H9 (cell line): Measurements from ENCODE around the gene SH3GLB2. TPM values are rescaled to one million over a fixed set of nuclear protein-coding genes. Genes with fewer than 3 reads are reported as not detected.

Experiments
- DNase-seq: peaks from one replicate; pipeline ENCODE4 v3.0.0-alpha.2; 2017
- H2AFZ ChIP-seq: one replicate; pipeline ENCODE4 v1.6.1; 2013; ENCODE audit warnings: mild to moderate bottlenecking, low read length, control low read depth, moderate library complexity
- H2AK5ac ChIP-seq: 2 replicates; pipeline ENCODE4 v1.6.1; 2013; ENCODE audit warnings: low read length, control low read depth, mixed read lengths; ENCODE audit not compliant: insufficient read length
- H2BK120ac ChIP-seq: one replicate; pipeline ENCODE4 v1.6.1; 2013; ENCODE audit warnings: low read depth, mild to moderate bottlenecking, low read length, control low read depth, inconsistent platforms; ENCODE audit not compliant: poor library complexity, severe bottlenecking
- H2BK12ac ChIP-seq: 2 replicates; pipeline ENCODE4 v1.6.1; 2013; ENCODE audit warnings: low read length, control low read depth, mixed read lengths, low read depth; ENCODE audit not compliant: insufficient read length
- H2BK15ac ChIP-seq: 2 replicates; pipeline ENCODE4 v1.6.1; 2013; ENCODE audit warnings: low read depth, low read length, control low read depth
- H2BK20ac ChIP-seq: one replicate; pipeline ENCODE4 v1.6.1; 2013; ENCODE audit warnings: low read depth, mild to moderate bottlenecking, low read length, control low read depth, inconsistent platforms; ENCODE audit not compliant: poor library complexity, severe bottlenecking
- H2BK5ac ChIP-seq: 2 replicates; pipeline ENCODE4 v1.6.1; 2013; ENCODE audit warnings: low read length, control low read depth, mixed read lengths; ENCODE audit not compliant: insufficient read length
- H3K14ac ChIP-seq: 2 replicates; pipeline ENCODE4 v1.6.1; 2013; ENCODE audit warnings: low read length, control low read depth; ENCODE audit not compliant: insufficient read depth
- H3K18ac ChIP-seq: 2 replicates; pipeline ENCODE4 v1.6.1; 2013; ENCODE audit warnings: low read depth, mild to moderate bottlenecking, mixed read lengths, low read length, control low read depth; ENCODE audit not compliant: insufficient read length
- H3K23ac ChIP-seq: 2 replicates; pipeline ENCODE4 v1.6.1; 2013; ENCODE audit warnings: low read length, control low read depth, mixed read lengths, low read depth; ENCODE audit not compliant: insufficient read length
- H3K23me2 ChIP-seq: 2 replicates; pipeline ENCODE4 v1.6.1; 2013; ENCODE audit warnings: low read depth, mild to moderate bottlenecking, mixed read lengths, low read length, control low read depth; ENCODE audit not compliant: insufficient read length, poor library complexity, severe bottlenecking
- H3K27ac ChIP-seq: 2 replicates; pipeline ENCODE4 v1.5.1; 2013; ENCODE audit warnings: low read length, control low read depth, mixed read lengths, low read depth; ENCODE audit not compliant: insufficient read length
- H3K27me3 ChIP-seq: 2 replicates; pipeline ENCODE4 v1.6.1; 2013; ENCODE audit warnings: low read length, control low read depth, inconsistent platforms; ENCODE audit not compliant: insufficient read depth
- H3K4ac ChIP-seq: 2 replicates; pipeline ENCODE4 v1.6.1; 2013; ENCODE audit warnings: low read depth, mild to moderate bottlenecking, control low read depth, inconsistent platforms, low read length, moderate library complexity
- H3K4me1 ChIP-seq: 2 replicates; pipeline ENCODE4 v1.6.1; 2013; ENCODE audit warnings: low read length, control low read depth, inconsistent platforms; ENCODE audit not compliant: insufficient read depth
- H3K4me2 ChIP-seq: 2 replicates; pipeline ENCODE4 v1.6.1; 2013; ENCODE audit warnings: low read length, control low read depth, mixed read lengths; ENCODE audit not compliant: insufficient read length, insufficient read depth
- H3K56ac ChIP-seq: 2 replicates; pipeline ENCODE4 v1.6.1; 2013; ENCODE audit warnings: low read depth, mild to moderate bottlenecking, mixed read lengths, low read length, control low read depth; ENCODE audit not compliant: insufficient read length
- H3K79me1 ChIP-seq: 2 replicates; pipeline ENCODE4 v1.6.1; 2013; ENCODE audit warnings: low read depth, mild to moderate bottlenecking, moderate library complexity, low read length, control low read depth, inconsistent platforms; ENCODE audit not compliant: insufficient read depth, poor library complexity, severe bottlenecking
- H3K79me2 ChIP-seq: 2 replicates; pipeline ENCODE4 v1.6.1; 2013; ENCODE audit warnings: low read length, control low read depth, inconsistent platforms; ENCODE audit not compliant: insufficient read depth
- H3K9ac ChIP-seq: 2 replicates; pipeline ENCODE4 v1.6.1; 2013; ENCODE audit warnings: low read length, control low read depth, mixed read lengths; ENCODE audit not compliant: insufficient read length; ENCODE audit errors: extremely low read depth
- H3K9me3 ChIP-seq: one replicate; pipeline ENCODE4 v1.6.1; 2013; ENCODE audit warnings: low read depth, low read length, inconsistent platforms; ENCODE audit not compliant: control insufficient read depth
- H3T11ph ChIP-seq: one replicate; pipeline ENCODE4 v1.6.1; 2013; ENCODE audit warnings: mild to moderate bottlenecking, low read length, control low read depth, inconsistent platforms
- H4K20me1 ChIP-seq: one replicate; pipeline ENCODE4 v1.6.1; 2013; ENCODE audit not compliant: control insufficient read depth, insufficient read length, insufficient read depth
- H4K5ac ChIP-seq: 2 replicates; pipeline ENCODE4 v1.6.1; 2013; ENCODE audit warnings: low read depth, mild to moderate bottlenecking, mixed read lengths, low read length, control low read depth; ENCODE audit not compliant: insufficient read length
- H4K8ac ChIP-seq: replicated peaks from 2 replicates; pipeline ENCODE4 v1.6.1; 2013; ENCODE audit warnings: low read length, control low read depth, mixed read lengths, low read depth; ENCODE audit not compliant: insufficient read length
- H4K91ac ChIP-seq: 2 replicates; pipeline ENCODE4 v1.6.1; 2013; ENCODE audit warnings: low read depth, mild to moderate bottlenecking, moderate library complexity, mixed read lengths, low read length, control low read depth; ENCODE audit not compliant: insufficient read length
- H3K27ac Mint-ChIP-seq, 3 experiments: 2 replicates in 2 of 3; 3 replicates in 1 of 3; pipeline ENCODE4 v1.8.0; 2020 to 2021; ENCODE audit warnings: mixed read lengths in 3 of 3, mild to moderate bottlenecking in 1 of 3, moderate library complexity in 1 of 3
- H3K27me3 Mint-ChIP-seq: 2 replicates; pipeline ENCODE4 v1.8.0; 2021; ENCODE audit warnings: low read depth, mild to moderate bottlenecking, moderate library complexity, mixed read lengths
- H3K36me3 Mint-ChIP-seq, 3 experiments: 2 replicates in 2 of 3; 3 replicates in 1 of 3; pipeline ENCODE4 v1.8.0; 2020 to 2021; ENCODE audit warnings: low read depth in 3 of 3, mixed read lengths in 3 of 3; ENCODE audit not compliant: insufficient read depth in 1 of 3
- H3K4me1 Mint-ChIP-seq, 2 experiments: 2 replicates each; pipeline ENCODE4 v1.8.0; 2020; ENCODE audit warnings: mixed read lengths in 2 of 2
- H3K4me3 Mint-ChIP-seq, 2 experiments: 2 replicates in 1 of 2; 3 replicates in 1 of 2; pipeline ENCODE4 v1.8.0; 2020 to 2021; ENCODE audit warnings: mild to moderate bottlenecking in 2 of 2, mixed read lengths in 2 of 2, moderate library complexity in 1 of 2
- H3K9me3 Mint-ChIP-seq, 2 experiments: 2 replicates in 1 of 2; 3 replicates in 1 of 2; pipeline ENCODE4 v1.8.0; 2020; ENCODE audit warnings: mild to moderate bottlenecking in 2 of 2, mixed read lengths in 2 of 2, moderate library complexity in 1 of 2
- WGBS: extraction: QIAGEN DNeasy Blood & Tissue Kit; methylation state at CpG from one replicate; pipeline ENCODE4 v1.1.7; 2013; ENCODE audit warnings: missing lambda C conversion rate, low lambda C conversion rate, mixed read lengths; ENCODE audit not compliant: insufficient read length; ENCODE audit errors: extremely low coverage; 5-methylcytosine and 5-hydroxymethylcytosine counted together
- total RNA-seq: library from RNA; stranded (reverse); gene quantifications from 2 replicates; pipeline ENCODE4 v1.2.1, GENCODE V29; 2021
- TF ChIP-seq, protein P1 (sequence below): fragments of 200-600 bp; sonication (generic); conservative IDR thresholded peaks from 3 replicates; pipeline ENCODE4 v1.8.0; 2021; ENCODE audit warnings: antibody characterized with exemption, mild to moderate bottlenecking

Gene SH3GLB2
- total RNA-seq, 1 experiment from 2014 or later, result 69.5 TPM

DNA sequence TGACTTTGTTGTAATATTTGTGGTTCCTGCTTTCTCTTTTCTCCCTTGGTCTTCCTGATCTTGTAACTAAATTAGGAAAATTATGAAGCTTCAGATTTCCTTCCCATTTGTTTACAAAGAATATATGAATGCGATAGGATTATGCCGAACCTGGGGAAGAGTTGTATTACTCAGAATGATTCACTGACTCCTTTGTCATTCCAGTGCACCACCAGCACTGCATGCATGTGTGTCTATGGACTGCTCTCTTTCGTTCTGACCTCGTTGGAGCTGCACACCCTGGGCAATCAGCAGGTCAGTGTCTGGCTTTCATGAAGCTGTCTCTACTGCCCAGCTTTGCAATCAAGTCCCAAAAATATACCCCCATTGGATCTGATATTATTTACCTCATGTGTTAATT lies 55.2 kb downstream of the SH3GLB2 start:
- Histone ChIP-seq H4K20me1 (no peaks in the 10 kb centered on the region), H3K4me1 (no peaks in the 10 kb centered on the region), H2AK5ac (no peak overlapping the region), H4K5ac (no peak overlapping the region), H3K79me1 (no peaks in the 10 kb centered on the region), H2BK15ac (no peak overlapping the region), H3K18ac (no peak overlapping the region), H3K79me2 (no peaks in the 10 kb centered on the region), H4K8ac (no peak overlapping the region), H3K23ac (no peak overlapping the region), H3K27me3 (no peaks in the 10 kb centered on the region), H2BK120ac (no peak overlapping the region), H3K4ac (no peak overlapping the region), H3K9me3 (no peaks in the 10 kb centered on the region), H2BK5ac (no peak overlapping the region), H2AFZ (no peak overlapping the region), H2BK20ac (no peak overlapping the region), H4K91ac (no peak overlapping the region), H3T11ph (no peak overlapping the region), H3K9ac (no peak overlapping the region), H3K4me2 (no peak overlapping the region), H3K23me2 (no peaks in the 10 kb centered on the region), H3K56ac (no peak overlapping the region), H3K27ac (no peak overlapping the region), H2BK12ac (no peak overlapping the region), H3K14ac (no peak overlapping the region)
- no peak for DNase-seq
- Mint-ChIP-seq H3K36me3 (peaks cover 39 to 88% (median 80%) of the 10 kb centered on the region in 3 experiments; a peak in 6 of 7 replicates), H3K4me1 (no peaks in the 10 kb centered on the region), H3K9me3 (no peaks in the 10 kb centered on the region), H3K27ac (peak overlapping the region in 1 of 3 experiments; percentile 27; a peak in 1 of 7 replicates), H3K27me3 (no peaks in the 10 kb centered on the region), H3K4me3 (no peak overlapping the region)
- WGBS, result no CpG with 5 or more reads among the region's 4 CpGs
- TF ChIP-seq, protein P1, sequence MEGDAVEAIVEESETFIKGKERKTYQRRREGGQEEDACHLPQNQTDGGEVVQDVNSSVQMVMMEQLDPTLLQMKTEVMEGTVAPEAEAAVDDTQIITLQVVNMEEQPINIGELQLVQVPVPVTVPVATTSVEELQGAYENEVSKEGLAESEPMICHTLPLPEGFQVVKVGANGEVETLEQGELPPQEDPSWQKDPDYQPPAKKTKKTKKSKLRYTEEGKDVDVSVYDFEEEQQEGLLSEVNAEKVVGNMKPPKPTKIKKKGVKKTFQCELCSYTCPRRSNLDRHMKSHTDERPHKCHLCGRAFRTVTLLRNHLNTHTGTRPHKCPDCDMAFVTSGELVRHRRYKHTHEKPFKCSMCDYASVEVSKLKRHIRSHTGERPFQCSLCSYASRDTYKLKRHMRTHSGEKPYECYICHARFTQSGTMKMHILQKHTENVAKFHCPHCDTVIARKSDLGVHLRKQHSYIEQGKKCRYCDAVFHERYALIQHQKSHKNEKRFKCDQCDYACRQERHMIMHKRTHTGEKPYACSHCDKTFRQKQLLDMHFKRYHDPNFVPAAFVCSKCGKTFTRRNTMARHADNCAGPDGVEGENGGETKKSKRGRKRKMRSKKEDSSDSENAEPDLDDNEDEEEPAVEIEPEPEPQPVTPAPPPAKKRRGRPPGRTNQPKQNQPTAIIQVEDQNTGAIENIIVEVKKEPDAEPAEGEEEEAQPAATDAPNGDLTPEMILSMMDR, result no peak
